NCI-H748 treated with DMSO at 0.1 percent for 48 hours (cell line): Measurements from ENCODE around the gene EIF3K.
"Not testable (repeated sequence)": the region's sequence is repeated elsewhere in the genome, so short reads cannot be mapped to it uniquely, and the experiment has no call there.

ENCODE experiments used
- DNase-seq: peaks from one replicate; lab custom pipeline; 2025; lab: John Stamatoyannopoulos, UW

EIF3K gene, protein sequence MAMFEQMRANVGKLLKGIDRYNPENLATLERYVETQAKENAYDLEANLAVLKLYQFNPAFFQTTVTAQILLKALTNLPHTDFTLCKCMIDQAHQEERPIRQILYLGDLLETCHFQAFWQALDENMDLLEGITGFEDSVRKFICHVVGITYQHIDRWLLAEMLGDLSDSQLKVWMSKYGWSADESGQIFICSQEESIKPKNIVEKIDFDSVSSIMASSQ

DNA sequence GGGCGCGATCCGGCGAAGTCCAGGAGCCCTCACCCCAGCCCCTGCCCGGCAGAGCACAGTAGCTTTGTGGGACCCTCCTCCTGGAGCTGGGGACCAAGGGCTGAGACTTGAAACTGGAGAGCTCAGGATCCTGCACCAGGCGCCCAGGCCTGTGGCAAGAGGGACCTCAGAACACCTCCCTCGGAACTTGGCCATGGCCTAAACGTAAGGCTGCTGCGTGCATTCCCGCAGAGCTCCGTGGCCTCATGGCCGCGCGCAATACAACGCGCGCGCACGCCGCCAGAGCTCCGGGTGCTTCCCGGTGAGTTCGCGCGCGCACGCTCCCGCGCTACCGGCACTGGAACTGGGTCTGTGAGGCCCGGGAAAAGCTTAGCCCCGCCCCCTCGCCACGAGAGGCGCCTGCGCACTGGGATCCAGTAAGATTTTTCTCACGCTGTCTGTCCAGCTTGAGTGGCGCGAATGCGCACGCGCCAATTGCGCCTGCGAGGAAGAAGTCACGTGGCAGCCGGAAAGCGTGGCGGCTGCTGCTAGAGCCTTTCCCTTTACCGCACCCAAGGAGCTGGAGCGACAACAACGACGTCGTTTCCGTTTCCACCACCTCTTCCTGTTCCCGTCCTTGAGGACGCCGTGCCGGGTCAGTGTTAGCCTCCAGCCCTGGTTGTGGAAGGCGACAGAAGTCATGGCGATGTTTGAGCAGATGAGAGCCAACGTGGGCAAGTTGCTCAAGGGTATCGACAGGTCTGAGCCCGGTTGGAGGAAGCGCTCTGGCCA is at the start of gene EIF3K:
TSS of gene EIF3K (plus strand) at position 599 of the 771 bp plus-strand sequence. CDS start at position 680, 81 bp downstream.
- DNase-seq = peak; percentile 98

DNA sequence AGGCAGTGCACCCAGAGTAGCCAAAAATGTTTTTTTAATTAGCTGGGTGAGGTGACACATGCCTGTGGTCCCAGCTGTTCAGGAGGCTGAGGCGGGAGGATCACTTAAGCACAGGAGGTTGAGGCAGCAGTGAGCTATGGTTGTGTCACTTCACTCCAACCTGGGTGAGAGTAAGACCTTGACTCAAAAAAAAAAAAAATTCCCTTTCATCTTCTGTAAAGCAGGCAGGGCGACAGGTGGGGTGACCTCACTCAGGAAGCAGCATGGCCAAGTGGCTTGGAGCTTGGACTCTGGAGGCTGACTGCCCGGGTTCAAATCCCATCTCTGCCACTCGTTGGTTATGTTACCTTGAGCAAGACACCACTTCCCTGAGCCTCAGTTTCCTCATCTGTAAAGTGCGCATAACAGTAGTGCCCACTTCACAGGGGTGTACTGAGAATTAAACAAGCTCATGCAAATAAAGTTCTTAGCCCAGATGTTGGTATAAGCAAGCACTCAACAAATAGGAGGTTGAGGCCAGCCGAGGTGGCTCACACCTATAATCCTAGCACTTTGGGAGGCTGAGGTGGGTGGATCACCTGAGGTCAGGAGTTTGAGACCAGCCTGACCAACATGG is 49.5 kb upstream of the EIF3K start:
- DNase-seq = no peak

- DNase-seq = no peak
Measured at GRCh38 chr19:38571682-38572081, 47.3 kb upstream of the EIF3K start.

DNA sequence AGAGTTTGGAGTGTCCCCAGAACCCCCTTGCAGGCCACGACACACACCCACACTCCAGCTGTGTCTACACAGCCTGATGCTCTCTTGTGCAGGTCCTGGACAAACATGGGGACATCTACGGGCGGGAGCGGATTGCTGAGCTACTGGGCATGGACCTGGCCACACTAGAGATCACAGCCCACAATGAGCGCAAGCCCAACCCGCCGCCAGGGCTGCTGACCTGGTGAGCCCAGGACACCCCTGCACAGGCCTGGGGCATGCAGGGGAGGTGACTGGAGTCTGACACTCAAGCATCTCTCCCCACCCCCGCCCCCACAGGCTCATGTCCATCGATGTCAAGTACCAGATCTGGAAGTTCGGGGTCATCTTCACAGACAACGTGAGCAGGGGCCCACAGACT is 41.2 kb upstream of the EIF3K start:
- DNase-seq = no peak

GRCh38 chr19:38579304-38579703 is 39.7 kb upstream of the EIF3K start:
- DNase-seq = not testable (repeated sequence)

DNA sequence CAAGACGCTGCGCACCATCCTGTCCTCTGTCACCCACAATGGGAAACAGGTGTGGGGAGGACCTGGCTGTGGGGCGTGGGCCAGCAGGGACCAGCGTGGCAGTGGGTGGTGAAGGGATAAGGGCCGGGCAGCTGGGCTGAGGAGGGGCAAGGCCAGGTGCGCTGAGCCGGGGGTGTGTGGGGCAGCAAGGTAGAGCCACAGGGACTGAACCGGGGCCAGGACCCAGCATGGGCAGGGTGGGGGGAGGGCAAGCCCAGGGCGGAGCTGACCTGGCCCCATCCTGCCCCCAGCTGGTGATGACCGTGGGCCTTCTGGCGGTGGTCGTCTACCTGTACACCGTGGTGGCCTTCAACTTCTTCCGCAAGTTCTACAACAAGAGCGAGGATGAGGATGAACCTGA is 38.9 kb upstream of the EIF3K start:
- no peak for DNase-seq

- DNase-seq = no peak
Measured at GRCh38 chr19:38583219-38583984, 35.6 kb upstream of the EIF3K start.

DNA sequence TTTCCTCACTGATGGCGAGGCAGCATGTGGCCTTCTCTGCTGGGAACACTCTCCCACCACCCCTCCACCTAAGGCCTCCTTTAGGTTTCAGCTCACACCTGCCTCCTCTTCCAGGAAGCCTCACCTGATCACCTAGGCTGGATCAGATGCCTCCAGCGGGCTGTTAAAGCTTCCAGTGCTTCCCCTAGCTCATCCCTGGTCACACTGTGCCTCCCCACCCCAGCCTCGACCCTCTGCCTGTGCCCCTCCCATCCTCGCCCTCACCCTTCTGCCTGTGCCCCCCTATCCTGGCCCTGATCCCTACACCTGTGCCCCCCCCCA is 35.0 kb upstream of the EIF3K start:
- no peak for DNase-seq

DNA sequence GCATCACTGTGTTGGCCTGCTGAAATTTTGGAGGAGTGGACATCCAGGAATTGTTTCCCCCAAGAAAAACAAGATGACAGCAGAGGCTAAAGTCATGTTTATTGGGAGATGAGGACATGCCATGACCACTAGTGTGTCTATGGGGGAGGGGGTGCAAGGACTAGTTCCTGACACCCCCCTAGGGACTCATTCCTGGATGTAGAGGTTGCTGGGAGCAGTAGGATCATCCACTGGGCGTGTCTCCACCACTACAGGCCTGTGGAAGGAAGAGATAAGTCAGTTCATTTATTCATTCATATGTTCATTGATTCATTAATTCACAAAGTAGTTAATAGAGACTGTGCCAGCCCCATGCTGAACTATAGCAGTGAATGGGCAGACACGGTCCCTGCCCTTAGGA is 31.4 kb upstream of the EIF3K start:
- no peak for DNase-seq

DNA sequence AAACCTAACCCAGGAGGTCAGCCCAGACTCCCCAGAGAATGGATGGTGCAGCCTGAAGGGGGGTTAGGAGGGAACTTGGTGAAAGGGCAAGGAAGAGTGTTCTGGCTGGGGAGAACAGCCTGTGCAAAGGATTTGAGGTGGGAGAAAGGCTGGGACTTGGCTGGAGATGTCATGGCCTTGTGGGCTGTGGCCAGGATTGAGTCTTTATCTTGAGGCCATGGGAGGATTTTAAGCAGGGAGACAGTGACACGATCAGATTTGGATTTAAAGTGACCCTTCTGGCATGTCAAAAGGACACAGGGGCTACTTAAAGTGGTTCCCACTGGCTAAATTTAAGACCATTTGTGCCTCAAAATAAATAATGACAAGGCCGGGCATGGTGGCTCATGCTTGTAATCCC is 30.9 kb upstream of the EIF3K start:
- no peak for DNase-seq

DNA sequence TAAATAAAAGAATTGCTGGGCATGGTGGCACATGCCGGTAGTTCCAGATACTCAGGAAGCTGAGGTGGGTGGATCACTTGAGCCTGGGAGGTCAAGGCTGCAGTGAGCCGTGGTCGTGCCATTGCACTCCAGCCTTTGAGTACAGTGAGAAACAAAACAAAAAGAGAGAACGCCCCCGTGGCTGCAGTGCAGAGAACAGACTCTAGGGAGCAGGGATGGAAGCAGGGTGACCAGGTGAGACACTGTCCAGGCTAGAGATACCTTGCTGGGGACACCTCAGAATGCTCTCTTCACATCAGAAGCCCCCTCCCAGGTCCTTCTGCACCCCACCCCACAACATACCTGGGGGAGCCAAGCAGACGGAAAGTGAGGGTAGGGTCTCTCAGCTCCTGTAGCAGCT is 26.0 kb upstream of the EIF3K start:
- no peak for DNase-seq

GRCh38 chr19:38596057-38596981 is 22.7 kb upstream of the EIF3K start:
- DNase-seq = peak; percentile 94

- DNase-seq = no peak
Measured at GRCh38 chr19:38597075-38597474, 21.9 kb upstream of the EIF3K start.

- no peak for DNase-seq
Measured at GRCh38 chr19:38599722-38600121, 19.3 kb upstream of the EIF3K start.

GRCh38 chr19:38602856-38603255 is 16.1 kb upstream of the EIF3K start:
- not testable (repeated sequence) for DNase-seq

DNA sequence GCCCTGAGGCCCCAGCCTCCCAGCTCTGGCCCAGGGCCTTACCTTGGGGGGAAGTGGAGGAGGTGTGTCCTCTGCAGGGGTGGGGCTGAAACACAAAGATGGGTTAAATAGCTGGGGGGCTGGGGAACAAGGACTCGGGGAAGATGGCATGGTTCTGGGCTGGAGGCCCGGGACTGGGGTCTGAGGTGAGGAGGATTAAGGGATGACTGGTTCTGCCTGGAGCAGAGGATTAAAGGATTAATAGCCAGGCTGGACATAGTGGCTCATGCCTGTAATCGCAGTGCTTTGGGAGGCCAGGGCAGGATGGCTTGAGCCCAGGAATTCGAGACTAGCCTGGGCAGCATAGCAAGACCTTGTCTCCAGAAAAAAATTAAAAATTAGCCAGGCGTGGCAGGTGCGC is 12.9 kb upstream of the EIF3K start:
- no peak for DNase-seq

GRCh38 chr19:38614289-38614688 is 4.7 kb upstream of the EIF3K start:
- no peak for DNase-seq

DNA sequence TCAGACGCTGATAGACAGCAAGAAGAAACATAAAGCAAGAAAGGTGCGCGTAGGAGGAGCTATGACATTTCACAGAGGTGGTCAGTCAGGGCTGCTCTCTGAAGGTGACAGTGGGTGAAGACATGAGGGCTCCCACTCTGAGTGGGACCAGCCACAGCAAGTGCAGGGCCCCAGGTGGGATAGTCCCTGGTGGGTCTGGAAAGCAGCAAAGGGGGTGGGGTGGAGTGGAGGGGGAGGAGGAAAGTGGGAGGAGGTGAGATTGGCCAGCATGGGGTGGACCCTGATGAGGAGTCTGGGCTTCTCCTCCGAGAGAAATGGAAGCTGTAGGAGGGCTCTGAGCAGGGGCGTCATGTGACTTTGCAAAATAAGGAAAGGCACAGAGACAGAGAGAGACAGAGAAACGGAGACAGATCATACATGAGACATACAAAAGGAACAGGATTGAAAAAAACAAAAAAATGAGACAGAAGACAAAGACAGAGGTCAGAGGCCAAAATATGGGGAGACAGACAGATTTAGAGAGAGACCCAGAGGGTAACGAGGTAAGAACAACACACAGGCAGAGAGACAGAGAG is 3.9 kb upstream of the EIF3K start:
- no peak for DNase-seq

DNA sequence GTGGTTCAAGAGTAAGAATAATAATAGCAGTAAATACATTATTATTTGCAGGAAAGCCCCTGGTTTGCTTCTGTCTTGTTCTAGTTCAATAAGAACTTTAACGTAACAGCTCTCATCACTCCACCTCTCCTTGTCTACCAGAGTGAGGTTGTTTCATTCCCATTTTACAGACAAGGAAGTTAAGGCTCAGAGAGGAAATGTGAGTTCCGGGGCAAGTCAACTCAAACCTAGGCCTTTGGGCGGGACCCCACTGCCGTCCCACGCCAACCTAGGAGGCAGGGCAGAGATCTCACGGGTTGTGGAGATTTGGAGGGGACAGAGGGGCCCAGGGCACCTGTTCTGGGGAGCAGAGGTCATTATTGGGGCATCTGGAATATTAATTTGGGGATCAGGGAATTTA is 2.7 kb upstream of the EIF3K start:
- DNase-seq = no peak

DNA sequence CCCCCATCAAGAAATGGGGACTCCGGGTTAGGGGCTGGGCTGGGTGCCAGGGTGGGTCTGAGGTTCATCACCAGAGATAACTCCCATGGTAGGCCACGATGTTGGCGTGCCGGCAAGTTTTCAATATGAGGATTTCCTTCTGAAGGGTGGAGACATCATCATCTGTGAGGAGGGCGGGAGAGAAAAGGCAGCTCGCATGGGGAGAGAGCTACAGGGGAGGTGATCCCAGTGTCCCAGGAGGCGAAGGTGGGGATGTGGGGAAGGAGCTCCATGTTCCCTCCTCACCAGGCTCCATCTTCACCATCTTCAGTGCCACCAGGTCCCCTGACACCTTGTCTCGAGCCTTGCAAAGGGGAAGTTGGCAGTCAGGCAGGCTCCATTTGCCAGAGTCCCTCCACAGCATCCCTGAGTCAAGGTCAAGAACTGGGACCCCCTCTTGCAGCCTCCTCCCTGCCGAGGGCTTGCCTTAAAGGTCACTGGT is 1.7 kb upstream of the EIF3K start:
- DNase-seq = no peak
